GM12878 (cell line): Measurements from ENCODE around the gene BTF3. TPM values are rescaled to one million over a fixed set of nuclear protein-coding genes. Genes with fewer than 3 reads are reported as not detected.

Experiments
- ATF2 ChIP-seq: IDR thresholded peaks from 2 replicates; pipeline ENCODE4 v1.6.1; 2012; ENCODE audit warnings: low read length, inconsistent platforms
- ELK1 ChIP-seq: IDR thresholded peaks from 2 replicates; pipeline ENCODE4 v1.6.1; 2012; ENCODE audit warnings: low read depth, low read length, improper control_type of control experiment
- HDAC6 ChIP-seq: fragments of 200-600 bp; sonication (generic); IDR thresholded peaks from one replicate; pipeline ENCODE4 v1.8.0; 2017; ENCODE audit warnings: antibody characterized with exemption; ENCODE audit not compliant: unreplicated experiment
- HSF1 ChIP-seq: fragments of 150-350 bp; IDR thresholded peaks from 2 replicates; pipeline ENCODE4 v1.6.1; 2014; ENCODE audit warnings: mild to moderate bottlenecking, low read depth, low read length
- NFYA ChIP-seq: IDR thresholded peaks from 2 replicates; pipeline ENCODE4 v1.6.1; 2011; ENCODE audit warnings: low read depth, mild to moderate bottlenecking, low read length, improper control_type of control experiment, borderline replicate concordance
- SMAD1 ChIP-seq: fragments of 450-650 bp; IDR thresholded peaks from 2 replicates; pipeline ENCODE4 v1.6.1; 2018; ENCODE audit warnings: mild to moderate bottlenecking, low read depth; ENCODE audit not compliant: partially characterized antibody
- SUPT20H ChIP-seq: IDR thresholded peaks from 2 replicates; pipeline ENCODE4 v1.6.1; 2011; ENCODE audit warnings: low read depth, mild to moderate bottlenecking, low read length, moderate library complexity, borderline replicate concordance; ENCODE audit not compliant: control insufficient read depth
- TCF3 ChIP-seq: IDR thresholded peaks from 2 replicates; pipeline ENCODE4 v1.6.1; 2012; ENCODE audit warnings: low read depth, mild to moderate bottlenecking, low read length, borderline replicate concordance; ENCODE audit not compliant: insufficient read depth
- polyA plus RNA-seq, 11 experiments: library from polyadenylated mRNA; depleted of rRNA in 4 of 11; unstranded in 6 of 11; stranded (reverse) in 5 of 11; fragments of >200 nt; fragmentation: Nextera tagmentation in 4 of 11; fragmentation: Illumina TruSeq in 1 of 11; extraction: Ambion mirVana in 4 of 11; extraction: Trizol in 1 of 11; gene quantifications; 1 replicate in 1 of 11; 2 replicates in 10 of 11; pipeline versions ENCODE4 v1.2.1 to v1.2.3, GENCODE V29; 2011 to 2016; ENCODE audit warnings: inconsistent platforms in 2 of 11, missing spikeins in 2 of 11, low read depth in 1 of 11
- total RNA-seq, 4 experiments: library from RNA; depleted of rRNA in 3 of 4; stranded (reverse); fragments of >200 nt in 3 of 4; fragmentation: Illumina TruSeq in 1 of 4; extraction: Trizol in 1 of 4; gene quantifications; 2 replicates each; pipeline versions ENCODE4 v1.2.1 to v1.2.3, GENCODE V29; 2013 to 2021

BTF3 gene
- total and polyA plus RNA-seq, 10 of the 15 experiments (the other 5 are each of a cell fraction or from before 2014, with no cell fraction given), result 492 to 1,650 (median 904) TPM

GRCh38 chr5:73525606-73526203 lies 27.5 kb downstream of the BTF3 start (continued):
- no peak for TF ChIP-seq ELK1
- TF ChIP-seq HDAC6, result no peak
- no peak for TF ChIP-seq TCF3
- no peak for TF ChIP-seq NFYA
- no peak for TF ChIP-seq HSF1
- TF ChIP-seq SUPT20H, result no peak
- TF ChIP-seq SMAD1, result no peak
- TF ChIP-seq ATF2, result no peak
- TF ChIP-seq, all 136 proteins: peak for 0
